Naive B cell (primary cell): ENCODE measurements around the gene RHAG. TPM values are rescaled to one million over a fixed set of nuclear protein-coding genes. Genes with fewer than 3 reads are reported as not detected.

Experiments
- ATAC-seq, 2 donors: fragments of 150-1000 bp; cut with Tn5 transposase; 2 replicates each; pipeline ENCODE4 v1.10.0; 2021; ENCODE audit warnings: low read depth in 2 of 2, mild to moderate bottlenecking in 2 of 2, moderate library complexity in 2 of 2
- DNase-seq: peaks from one replicate; pipeline ENCODE4 v3.0.0; 2022
- H3K27ac Mint-ChIP-seq, 6 donors: one replicate each; pipeline ENCODE4 v1.8.0; 2020 to 2022; ENCODE audit warnings: mild to moderate bottlenecking in 6 of 6, mixed read lengths in 6 of 6, moderate library complexity in 5 of 6, inconsistent platforms in 2 of 6
- H3K27me3 Mint-ChIP-seq, 3 donors: one replicate each; pipeline ENCODE4 v1.8.0; 2021 to 2022; ENCODE audit warnings: mixed read lengths in 3 of 3, mild to moderate bottlenecking in 1 of 3
- H3K36me3 Mint-ChIP-seq, 2 donors: one replicate each; pipeline ENCODE4 v1.8.0; 2020 to 2022; ENCODE audit warnings: mixed read lengths in 2 of 2, inconsistent platforms in 1 of 2, mild to moderate bottlenecking in 1 of 2
- H3K4me1 Mint-ChIP-seq, 3 donors: one replicate each; pipeline ENCODE4 v1.8.0; 2020 to 2022; ENCODE audit warnings: mixed read lengths in 3 of 3, inconsistent platforms in 1 of 3, mild to moderate bottlenecking in 1 of 3, moderate library complexity in 1 of 3
- H3K4me3 Mint-ChIP-seq, 8 donors: one replicate each; pipeline ENCODE4 v1.8.0; 2020 to 2022; ENCODE audit warnings: mild to moderate bottlenecking in 8 of 8, mixed read lengths in 8 of 8, moderate library complexity in 8 of 8, inconsistent platforms in 2 of 8
- H3K9me3 Mint-ChIP-seq, 7 donors: one replicate each; pipeline ENCODE4 v1.8.0; 2020 to 2022; ENCODE audit warnings: mixed read lengths in 7 of 7, mild to moderate bottlenecking in 5 of 7, inconsistent platforms in 2 of 7, moderate library complexity in 1 of 7
- polyA plus RNA-seq, 6 donors: library from polyadenylated mRNA; unstranded; fragments of 300-500 nt; fragmentation: Illumina TruSeq; gene quantifications; one replicate each; pipeline ENCODE4 v1.2.3, GENCODE V29; 2021; ENCODE audit warnings: low read depth in 6 of 6

RHAG gene
- polyA plus RNA-seq, 6 donors from 2014 or later = not detected

GRCh38 chr6:49649988-49650387 is 13.3 kb upstream of the RHAG start:
- Mint-ChIP-seq H3K27ac (no peak overlapping the region), H3K4me3 (no peak overlapping the region), H3K9me3 (peaks cover 0 to 5% (median 2%) of the 10 kb centered on the region in 7 donors), H3K27me3 (no peaks in the 10 kb centered on the region), H3K36me3 (no peaks in the 10 kb centered on the region), H3K4me1 (no peaks in the 10 kb centered on the region)
- DNase-seq (no peak), ATAC-seq (no peak)

GRCh38 chr6:49648036-49648435 is 11.4 kb upstream of the RHAG start:
- Mint-ChIP-seq H3K36me3 (no peaks in the 10 kb centered on the region), H3K27ac (no peak overlapping the region), H3K4me3 (no peak overlapping the region), H3K27me3 (no peaks in the 10 kb centered on the region), H3K9me3 (peaks cover 0 to 2% (median 0%) of the 10 kb centered on the region in 7 donors), H3K4me1 (no peaks in the 10 kb centered on the region)
- DNase-seq (no peak), ATAC-seq (no peak)

DNA sequence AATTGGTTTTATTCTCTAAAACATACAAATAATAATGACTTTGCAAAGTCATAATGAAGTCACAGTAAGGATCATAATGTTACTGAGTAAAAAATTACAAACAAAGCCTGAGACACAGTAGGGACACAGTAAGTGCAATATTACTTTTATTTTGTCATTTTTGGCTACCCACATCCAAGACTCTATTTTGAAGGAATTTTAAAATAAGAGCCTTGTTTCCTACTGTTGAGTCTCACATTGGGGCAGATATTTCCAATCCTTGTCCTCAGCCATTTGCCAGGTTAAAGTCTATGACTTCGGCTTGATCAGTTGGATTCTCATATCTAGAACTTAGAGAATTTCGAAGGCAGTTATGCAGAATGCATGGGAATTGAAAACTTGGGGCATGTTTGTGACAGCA is 10.8 kb upstream of the RHAG start:
- DNase-seq (no peak), ATAC-seq (no peak)
- no peak overlapping the region for H3K4me3 Mint-ChIP-seq
- no peaks in the 10 kb centered on the region for H3K36me3 Mint-ChIP-seq
- no peaks in the 10 kb centered on the region for H3K4me1 Mint-ChIP-seq
- peaks cover 0 to 2% (median 0%) of the 10 kb centered on the region in 7 donors for H3K9me3 Mint-ChIP-seq
- H3K27me3 Mint-ChIP-seq = no peaks in the 10 kb centered on the region
- no peak overlapping the region for H3K27ac Mint-ChIP-seq

DNA sequence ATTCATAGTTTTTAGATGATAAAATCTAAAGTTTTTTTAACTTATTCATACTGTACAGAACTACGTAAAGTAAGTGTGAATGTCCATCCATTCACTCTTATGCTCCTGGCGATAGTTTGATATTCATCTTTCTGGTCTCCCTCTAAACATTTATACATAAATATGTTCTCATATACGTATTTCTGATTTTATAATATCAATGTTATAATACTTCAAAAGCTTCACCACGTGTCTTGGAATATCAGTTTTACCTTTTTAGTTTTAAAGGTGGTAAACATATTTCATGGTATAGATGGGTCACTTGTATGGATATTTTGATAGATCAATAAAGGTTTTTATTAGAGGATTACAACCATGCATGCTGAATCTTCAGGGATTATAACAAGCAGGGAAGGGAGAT is 10.3 kb upstream of the RHAG start:
- DNase-seq (no peak), ATAC-seq (no peak)
- Mint-ChIP-seq H3K4me1 (no peaks in the 10 kb centered on the region), H3K36me3 (no peaks in the 10 kb centered on the region), H3K27me3 (no peaks in the 10 kb centered on the region), H3K4me3 (no peak overlapping the region), H3K9me3 (peaks cover 0 to 2% (median 0%) of the 10 kb centered on the region in 7 donors), H3K27ac (no peak overlapping the region)

DNA sequence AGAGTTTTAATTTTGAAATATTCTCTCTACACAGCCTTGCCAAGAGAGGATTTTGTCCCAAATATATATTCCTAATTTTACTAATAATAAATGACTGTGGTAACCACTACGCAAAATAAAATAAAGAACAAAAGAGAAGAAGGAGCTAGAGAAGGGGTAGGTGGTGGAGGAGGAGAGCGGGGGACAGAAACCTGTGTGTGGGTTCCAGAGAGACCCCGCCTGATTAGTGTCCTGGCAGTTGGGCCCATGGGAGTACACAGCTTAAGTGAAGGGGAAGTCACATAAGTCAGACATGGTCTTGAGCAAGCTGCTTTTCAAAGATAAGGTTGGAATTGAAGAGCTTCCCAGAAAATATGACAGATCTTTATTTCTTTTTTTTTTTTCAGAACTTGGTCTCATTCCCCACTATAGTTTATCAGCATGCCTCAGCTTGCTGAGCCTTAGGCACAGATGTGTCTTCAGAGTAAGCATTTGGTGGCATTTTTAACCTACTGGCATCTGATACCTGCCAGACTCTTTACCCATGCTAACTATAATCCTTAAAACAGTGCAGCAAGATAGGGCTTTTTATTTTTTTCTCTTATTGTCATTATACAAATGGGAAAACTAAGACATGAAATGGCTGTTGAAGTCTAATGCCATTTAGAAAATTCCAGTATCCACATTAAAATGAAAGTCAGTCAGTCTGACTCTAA is 9.6 kb upstream of the RHAG start:
- H3K4me1 Mint-ChIP-seq = no peaks in the 10 kb centered on the region
- peaks cover 0 to 2% (median 0%) of the 10 kb centered on the region in 7 donors for H3K9me3 Mint-ChIP-seq
- H3K27me3 Mint-ChIP-seq = no peaks in the 10 kb centered on the region
- ATAC-seq = no peak
- H3K4me3 Mint-ChIP-seq = no peak overlapping the region
- H3K36me3 Mint-ChIP-seq = no peaks in the 10 kb centered on the region
- DNase-seq = no peak
- H3K27ac Mint-ChIP-seq = no peak overlapping the region

GRCh38 chr6:49645139-49645538 is 8.5 kb upstream of the RHAG start:
- H3K36me3 Mint-ChIP-seq = no peaks in the 10 kb centered on the region
- H3K27ac Mint-ChIP-seq = no peak overlapping the region
- DNase-seq (no peak), ATAC-seq (no peak)
- no peaks in the 10 kb centered on the region for H3K27me3 Mint-ChIP-seq
- peaks cover 0 to 2% (median 0%) of the 10 kb centered on the region in 7 donors for H3K9me3 Mint-ChIP-seq
- H3K4me3 Mint-ChIP-seq = no peak overlapping the region
- no peaks in the 10 kb centered on the region for H3K4me1 Mint-ChIP-seq

DNA sequence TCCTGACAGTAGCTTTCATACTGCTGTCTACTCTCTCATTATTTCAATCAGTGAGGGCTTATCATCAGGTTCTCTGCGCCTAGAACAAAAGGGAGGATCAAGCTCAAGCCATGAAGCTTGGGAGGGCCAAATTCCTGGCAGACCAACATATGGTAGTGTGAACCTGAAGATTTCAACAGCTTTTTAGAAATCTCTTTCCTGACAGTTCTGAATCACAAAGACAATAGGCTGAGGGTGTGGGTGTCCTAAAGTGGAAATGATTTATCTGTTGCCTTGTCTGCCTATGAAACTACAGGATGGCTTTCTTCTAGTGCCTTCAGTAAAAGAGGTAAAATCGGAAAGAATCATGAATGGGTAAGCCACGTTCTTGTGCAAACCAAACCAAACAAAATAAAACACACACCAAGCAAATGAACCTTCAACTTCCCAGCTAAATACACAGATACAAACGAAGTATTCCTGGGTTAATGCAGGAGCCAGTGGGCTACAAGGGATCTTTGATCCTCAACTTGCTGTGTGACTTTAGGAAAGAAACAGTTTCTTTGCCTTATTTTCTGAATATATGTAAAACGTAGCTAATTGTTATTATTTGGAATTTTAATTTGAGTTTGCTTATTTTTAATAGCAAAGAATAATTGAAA is 2.7 kb upstream of the RHAG start:
- peaks cover 0 to 2% (median 0%) of the 10 kb centered on the region in 7 donors for H3K9me3 Mint-ChIP-seq
- H3K27me3 Mint-ChIP-seq = no peaks in the 10 kb centered on the region
- no peak for ATAC-seq
- no peaks in the 10 kb centered on the region for H3K4me1 Mint-ChIP-seq
- DNase-seq = no peak
- no peaks in the 10 kb centered on the region for H3K36me3 Mint-ChIP-seq
- H3K27ac Mint-ChIP-seq = no peak overlapping the region
- H3K4me3 Mint-ChIP-seq = no peak overlapping the region

DNA sequence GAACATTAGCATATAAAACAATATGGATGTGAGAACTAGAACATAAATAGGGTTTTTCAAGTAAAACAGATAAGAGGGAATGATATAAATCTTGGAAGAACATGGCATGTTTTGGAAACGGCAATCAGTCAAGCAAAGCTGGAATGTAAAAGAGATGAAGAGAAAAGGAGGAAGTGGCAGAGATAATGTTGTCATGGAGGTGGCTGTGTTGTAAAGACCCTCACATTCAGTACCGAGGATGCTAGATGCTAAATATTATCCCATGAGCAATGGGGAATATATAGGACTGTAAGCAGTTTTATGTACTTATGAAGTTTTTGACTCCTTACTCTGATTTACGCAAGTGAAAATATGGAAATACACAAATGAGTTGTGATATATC is 702 bp upstream of the RHAG start:
- no peak overlapping the region for H3K4me3 Mint-ChIP-seq
- DNase-seq = no peak
- H3K9me3 Mint-ChIP-seq = peaks cover 0 to 2% (median 0%) of the 10 kb centered on the region in 7 donors
- no peaks in the 10 kb centered on the region for H3K36me3 Mint-ChIP-seq
- H3K27me3 Mint-ChIP-seq = no peaks in the 10 kb centered on the region
- H3K27ac Mint-ChIP-seq = no peak overlapping the region
- no peak for ATAC-seq
- no peaks in the 10 kb centered on the region for H3K4me1 Mint-ChIP-seq

GRCh38 chr6:49635978-49636712 is 494 bp downstream of the RHAG start:
- Mint-ChIP-seq H3K27me3 (no peaks in the 10 kb centered on the region), H3K4me1 (no peaks in the 10 kb centered on the region), H3K27ac (no peak overlapping the region), H3K4me3 (no peak overlapping the region), H3K9me3 (peaks cover 0 to 2% (median 0%) of the 10 kb centered on the region in 7 donors), H3K36me3 (no peaks in the 10 kb centered on the region)
- ATAC-seq = no peak
- DNase-seq = no peak

DNA sequence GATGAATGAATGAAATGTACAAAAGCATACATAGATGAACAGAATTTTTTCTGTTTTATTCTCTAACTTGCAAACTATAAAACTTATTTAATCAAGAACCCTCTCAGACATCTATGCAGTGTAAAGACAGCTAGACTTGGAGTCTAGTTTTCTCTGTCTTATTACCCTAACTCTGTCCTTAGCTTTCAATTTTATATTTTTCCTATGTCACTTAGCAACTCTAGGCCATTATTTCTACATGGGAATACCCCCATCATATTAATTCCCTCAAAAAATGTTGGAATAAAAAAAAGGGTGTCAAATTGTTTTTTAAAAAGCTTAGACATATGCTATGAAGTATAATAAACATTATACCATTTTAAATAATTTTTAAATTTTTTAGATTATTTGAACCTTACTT is 1.2 kb downstream of the RHAG start:
- Mint-ChIP-seq H3K9me3 (peaks cover 0 to 2% (median 0%) of the 10 kb centered on the region in 7 donors), H3K4me1 (no peaks in the 10 kb centered on the region), H3K4me3 (no peak overlapping the region), H3K27me3 (no peaks in the 10 kb centered on the region), H3K36me3 (no peaks in the 10 kb centered on the region), H3K27ac (no peak overlapping the region)
- no peak for ATAC-seq
- DNase-seq = no peak

GRCh38 chr6:49634836-49635218 is 1.8 kb downstream of the RHAG start:
- Mint-ChIP-seq H3K36me3 (no peaks in the 10 kb centered on the region), H3K27me3 (no peaks in the 10 kb centered on the region), H3K4me3 (no peak overlapping the region), H3K27ac (no peak overlapping the region), H3K4me1 (no peaks in the 10 kb centered on the region), H3K9me3 (peaks cover 0 to 4% (median 2%) of the 10 kb centered on the region in 7 donors)
- ATAC-seq (no peak), DNase-seq (no peak)

DNA sequence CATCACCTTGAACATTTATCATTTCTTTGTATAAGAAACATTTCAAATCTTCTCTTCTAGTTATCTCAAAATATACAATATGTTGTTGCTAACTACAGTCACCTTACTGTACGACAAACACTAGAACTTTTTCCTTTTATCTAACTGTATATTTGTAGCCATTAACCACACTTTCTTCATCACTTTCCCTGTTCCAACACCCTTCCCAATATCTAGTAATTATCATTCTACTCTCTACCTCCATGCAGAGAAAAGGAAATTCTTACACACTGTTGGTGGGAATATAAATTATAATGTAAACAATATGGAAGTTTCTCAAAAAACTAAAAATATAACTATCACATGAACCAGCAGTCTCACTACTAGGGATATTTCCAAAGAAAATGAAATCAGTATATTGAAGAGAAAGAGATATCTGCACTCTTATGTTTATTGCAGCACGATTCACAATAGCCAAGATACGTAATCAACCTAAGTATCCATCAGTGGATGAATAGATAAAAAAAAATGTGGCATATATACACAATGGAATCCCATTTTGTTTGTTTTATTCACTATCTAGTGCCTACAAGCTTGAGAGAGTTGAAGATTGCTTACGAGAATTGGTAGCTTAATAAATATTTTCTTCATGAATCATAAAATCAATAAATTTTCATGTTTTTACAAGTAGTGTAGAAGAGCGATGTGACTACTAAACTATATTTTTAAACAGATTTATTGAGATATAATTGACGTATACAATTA is 2.4 kb downstream of the RHAG start:
- Mint-ChIP-seq H3K36me3 (no peaks in the 10 kb centered on the region), H3K4me3 (no peak overlapping the region), H3K9me3 (peaks cover 0 to 4% (median 2%) of the 10 kb centered on the region in 7 donors), H3K4me1 (no peaks in the 10 kb centered on the region), H3K27ac (no peak overlapping the region), H3K27me3 (no peaks in the 10 kb centered on the region)
- no peak for ATAC-seq
- no peak for DNase-seq

DNA sequence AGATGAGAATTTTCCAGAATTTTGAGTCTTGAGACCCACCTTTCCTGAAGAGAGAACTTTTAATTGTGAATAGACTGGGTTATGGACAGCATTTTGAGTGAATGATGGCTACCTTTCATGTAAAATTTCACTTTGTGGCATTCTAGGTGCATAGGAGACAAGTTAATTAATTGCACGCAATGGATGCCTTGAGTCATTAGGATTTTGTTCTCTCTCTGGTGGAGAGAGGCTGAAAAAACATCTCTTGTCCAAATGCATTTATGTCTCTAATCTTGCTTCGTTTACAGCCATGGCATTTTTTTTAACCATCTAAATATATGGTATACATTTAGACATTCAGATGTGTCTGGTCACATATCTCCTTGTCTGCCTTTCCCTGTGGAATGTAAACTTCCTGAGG is 3.1 kb downstream of the RHAG start:
- Mint-ChIP-seq H3K9me3 (peaks cover 0 to 4% (median 2%) of the 10 kb centered on the region in 7 donors), H3K27ac (no peak overlapping the region), H3K4me3 (no peak overlapping the region), H3K27me3 (no peaks in the 10 kb centered on the region), H3K4me1 (no peaks in the 10 kb centered on the region), H3K36me3 (no peaks in the 10 kb centered on the region)
- ATAC-seq = no peak
- DNase-seq = no peak
